Stomach (tissue), 9 donors: Measurements from ENCODE around the gene RNF13. TPM values are rescaled to one million over a fixed set of nuclear protein-coding genes. Genes with fewer than 3 reads are reported as not detected.
A peak's percentile ranks its signal among the peaks of the same experiment; 100 is the strongest.
"Not testable (repeated sequence)": the region's sequence is repeated elsewhere in the genome, so short reads cannot be mapped to it uniquely, and the experiment has no call there.

Experiments
- DNase-seq, 2 donors: peaks; one replicate each; pipeline versions ENCODE4 v3.0.0 to v3.0.0-alpha.2; 2013 to 2019
- H3K27ac ChIP-seq, 5 donors: fragments of 200-600 bp in 4 of 5; sonication (generic) in 4 of 5; one replicate each; pipeline ENCODE4 v1.5.1; 2013 to 2019; ENCODE audit warnings: mild to moderate bottlenecking in 1 of 5, moderate library complexity in 1 of 5
- H3K27me3 ChIP-seq, 3 donors: fragments of 200-600 bp; sonication (generic); one replicate each; pipeline ENCODE4 v1.5.1; 2017 to 2019; ENCODE audit warnings: mixed run types in 1 of 3
- H3K36me3 ChIP-seq, 4 donors: fragments of 200-600 bp; sonication (generic); 1 replicate in 3 of 4; 2 replicates in 1 of 4; pipeline ENCODE4 v1.5.1; 2016 to 2019
- H3K4me1 ChIP-seq, 4 donors: fragments of 200-600 bp; sonication (generic); one replicate each; pipeline ENCODE4 v1.5.1; 2016 to 2019
- H3K4me3 ChIP-seq, 4 donors: fragments of 200-600 bp; sonication (generic) in 3 of 4; one replicate each; pipeline ENCODE4 v1.5.1; 2016 to 2019; ENCODE audit warnings: mild to moderate bottlenecking in 1 of 4
- H3K9me3 ChIP-seq, 4 donors: fragments of 200-600 bp; sonication (generic); one replicate each; pipeline ENCODE4 v1.5.1; 2016 to 2019
- CTCF ChIP-seq, 7 experiments: fragments of 450-650 bp in 4 of 7; fragments of 200-600 bp in 3 of 7; sonication (generic) in 3 of 7; IDR thresholded peaks; one replicate each; pipeline ENCODE4 v1.5.1; 2016 to 2019; ENCODE audit warnings: antibody characterized with exemption in 7 of 7, control low read depth in 2 of 7, mild to moderate bottlenecking in 1 of 7
- EP300 ChIP-seq: sonication (generic); formaldehyde crosslinking; IDR thresholded peaks from one replicate; pipeline ENCODE4 v1.6.1; 2017; ENCODE audit warnings: antibody characterized with exemption
- POLR2A ChIP-seq, 4 donors: fragments of 450-650 bp; IDR thresholded peaks; one replicate each; pipeline ENCODE4 v1.6.1; 2016; ENCODE audit warnings: antibody characterized with exemption in 4 of 4, control low read depth in 2 of 4, mild to moderate bottlenecking in 1 of 4, moderate library complexity in 1 of 4
- POLR2AphosphoS5 ChIP-seq, 3 donors: sonication (generic); formaldehyde crosslinking; IDR thresholded peaks; one replicate each; pipeline ENCODE4 v1.6.1; 2016; ENCODE audit warnings: antibody characterized with exemption in 3 of 3
- WGBS, 5 donors: extraction: QIAGEN DNeasy Blood & Tissue Kit in 3 of 5; methylation state at CpG; one replicate each; pipeline versions ENCODE4 v1.1.5 to v1.1.7; 2013 to 2018; 5-methylcytosine and 5-hydroxymethylcytosine counted together
- intact Hi-C: fragments of 100-400 bp; cut with DNase I; formaldehyde crosslinking; loops from one replicate; pipeline ENCODE4 v1.15.1; 2023; ENCODE audit warnings: low total_unique reads
- polyA plus RNA-seq, 3 donors: library from polyadenylated mRNA; stranded (reverse); fragments of 200-250 nt; gene quantifications; one replicate each; pipeline ENCODE4 v1.2.3, GENCODE V29; 2013
- total RNA-seq, 5 donors: library from RNA; depleted of rRNA; stranded (reverse); fragments of >200 nt; gene quantifications; one replicate each; pipeline versions ENCODE4 v1.1.0 to v1.2.3, GENCODE V29; 2014 to 2016
- donor health status: healthy with polysubstance abuse.
- donor health status: Bipolar disorder and iron deficiency.
- donor health status: healthy.

The RNF13 gene
- total and polyA plus RNA-seq, 8 donors, result 6.7 to 130 (median 31.3) TPM

GRCh38 chr3:149877668-149878067, 64.7 kb downstream of the RNF13 start:
- 89 to 100% (median 94%) methylated on average over 1 of the region's 1 CpG for WGBS, 5 donors
- no peaks in the 10 kb centered on the region for H3K9me3 ChIP-seq
- no peak overlapping the region for H3K4me3 ChIP-seq
- intact Hi-C loops, result no loop called here
- DNase-seq, result no peak
- H3K4me1 ChIP-seq, result peaks cover 0 to 13% (median 5%) of the 10 kb centered on the region in 4 donors
- peaks cover 0 to 22% (median 17%) of the 10 kb centered on the region in 4 donors for H3K36me3 ChIP-seq
- H3K27me3 ChIP-seq, result no peaks in the 10 kb centered on the region
- no peak overlapping the region for H3K27ac ChIP-seq
- TF ChIP-seq EP300 (no peak), POLR2AphosphoS5 (IDR thresholded peaks at IDR 0.05) (no peak), CTCF (IDR thresholded peaks at IDR 0.05) (no peak), POLR2A (IDR thresholded peaks at IDR 0.05) (no peak)

- peak; percentile 34 to 80 for DNase-seq
- Histone ChIP-seq H3K36me3 (peaks cover 0 to 6% (median 1%) of the 10 kb centered on the region in 4 donors), H3K27me3 (no peaks in the 10 kb centered on the region), H3K4me3 (no peak overlapping the region), H3K9me3 (peaks cover 0 to 5% (median 0%) of the 10 kb centered on the region in 4 donors), H3K27ac (no peak overlapping the region), H3K4me1 (peaks cover 0 to 13% (median 5%) of the 10 kb centered on the region in 4 donors)
- TF ChIP-seq CTCF (IDR thresholded peaks at IDR 0.05), result peak in 2 of 7 experiments; percentile 21 to 27
- no peak for TF ChIP-seq POLR2AphosphoS5 (IDR thresholded peaks at IDR 0.05)
- WGBS, 5 donors, result 8 to 37% (median 15%) methylated on average over 2 of the region's 2 CpGs
- intact Hi-C loops, result no loop called here
Observed at GRCh38 chr3:149879872-149880271, 66.9 kb downstream of the RNF13 start.

GRCh38 chr3:149881879-149882278, 68.9 kb downstream of the RNF13 start:
- 57 to 75% (median 67%) methylated on average over 4 of the region's 4 CpGs for WGBS, 5 donors
- DNase-seq, result no peak
- intact Hi-C loops, result no loop called here
- peaks cover 0 to 1% (median under 1%) of the 10 kb centered on the region in 4 donors for H3K36me3 ChIP-seq
- peaks cover 0 to 13% (median 4%) of the 10 kb centered on the region in 4 donors for H3K4me1 ChIP-seq
- no peak overlapping the region for H3K4me3 ChIP-seq
- H3K27me3 ChIP-seq, result no peaks in the 10 kb centered on the region
- peaks cover 0 to 5% (median 0%) of the 10 kb centered on the region in 4 donors for H3K9me3 ChIP-seq
- H3K27ac ChIP-seq, result no peak overlapping the region
- TF ChIP-seq POLR2A (IDR thresholded peaks at IDR 0.05) (no peak), EP300 (no peak), CTCF (IDR thresholded peaks at IDR 0.05) (no peak), POLR2AphosphoS5 (IDR thresholded peaks at IDR 0.05) (no peak)

- Histone ChIP-seq H3K4me1 (peaks cover 0 to 13% (median 3%) of the 10 kb centered on the region in 4 donors), H3K4me3 (no peak overlapping the region), H3K27me3 (no peaks in the 10 kb centered on the region), H3K27ac (no peak overlapping the region), H3K9me3 (peaks cover 0 to 5% (median 0%) of the 10 kb centered on the region in 4 donors), H3K36me3 (peaks cover 0 to 8% (median 8%) of the 10 kb centered on the region in 4 donors)
- WGBS, 5 donors, result 91 to 100% (median 94%) methylated on average over 1 of the region's 1 CpG
- TF ChIP-seq EP300 (no peak), POLR2A (IDR thresholded peaks at IDR 0.05) (no peak), CTCF (IDR thresholded peaks at IDR 0.05) (no peak), POLR2AphosphoS5 (IDR thresholded peaks at IDR 0.05) (no peak)
- intact Hi-C loops, result no loop called here
- DNase-seq, result no peak
Observed at GRCh38 chr3:149883134-149883533, 70.1 kb downstream of the RNF13 start.

DNA sequence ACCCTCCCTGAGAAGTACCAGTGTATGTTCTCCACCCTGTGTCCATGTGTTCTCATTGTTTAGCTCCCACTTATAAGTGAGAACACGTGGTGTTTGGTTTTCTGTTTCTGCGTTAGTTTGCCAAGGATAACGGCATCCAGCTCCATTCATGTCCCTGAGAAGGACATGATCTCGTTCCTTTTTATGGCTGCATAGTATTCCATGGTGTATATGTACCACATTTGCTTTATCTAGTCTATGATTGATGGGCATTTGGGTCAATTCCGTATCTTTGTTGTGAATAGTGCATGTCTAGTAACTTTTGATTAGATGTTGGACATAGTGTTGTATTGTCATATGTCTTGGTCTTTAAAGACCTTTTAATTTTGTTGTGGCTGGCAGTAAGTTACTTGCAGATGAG, 70.8 kb downstream of the RNF13 start:
- H3K4me3 ChIP-seq, H3K27ac ChIP-seq, H3K9me3 ChIP-seq, DNase-seq, intact Hi-C loops, H3K36me3 ChIP-seq, H3K27me3 ChIP-seq: not testable (repeated sequence)
- 96 to 98% (median 97%) methylated on average over 5 of the region's 5 CpGs for WGBS, 5 donors
- peaks cover 0 to 13% (median 3%) of the 10 kb centered on the region in 4 donors for H3K4me1 ChIP-seq

GRCh38 chr3:149884848-149885247, 71.8 kb downstream of the RNF13 start:
- DNase-seq, H3K27me3 ChIP-seq, intact Hi-C loops, H3K27ac ChIP-seq, H3K4me3 ChIP-seq, H3K9me3 ChIP-seq: not testable (repeated sequence)
- H3K4me1 ChIP-seq, result peaks cover 0 to 13% (median under 1%) of the 10 kb centered on the region in 4 donors
- peaks cover 0 to 14% (median 8%) of the 10 kb centered on the region in 4 donors for H3K36me3 ChIP-seq
